ENCODE results near the gene TNFRSF11A.

TNFRSF11A gene

DNA sequence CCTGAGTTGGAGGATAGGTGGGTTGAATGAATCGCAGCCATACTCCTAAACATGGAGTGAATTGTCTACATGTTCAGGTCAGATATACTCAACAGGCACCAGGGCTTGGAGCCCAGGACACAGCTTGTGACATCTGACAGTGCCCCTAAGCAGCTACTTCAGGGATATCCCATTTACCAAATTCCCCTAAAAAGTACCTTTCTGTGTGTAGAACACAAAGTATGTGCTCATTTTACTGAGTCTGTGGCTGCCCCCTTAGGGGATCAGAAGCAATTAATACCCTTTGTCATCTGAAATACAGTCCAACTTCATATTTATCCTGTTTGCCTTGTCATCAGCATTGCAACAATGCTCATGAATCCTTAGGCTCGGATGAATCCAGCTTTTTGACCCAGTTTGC lies 20.8 kb downstream of the TNFRSF11A start:
- no peak for DNase-seq

DNA sequence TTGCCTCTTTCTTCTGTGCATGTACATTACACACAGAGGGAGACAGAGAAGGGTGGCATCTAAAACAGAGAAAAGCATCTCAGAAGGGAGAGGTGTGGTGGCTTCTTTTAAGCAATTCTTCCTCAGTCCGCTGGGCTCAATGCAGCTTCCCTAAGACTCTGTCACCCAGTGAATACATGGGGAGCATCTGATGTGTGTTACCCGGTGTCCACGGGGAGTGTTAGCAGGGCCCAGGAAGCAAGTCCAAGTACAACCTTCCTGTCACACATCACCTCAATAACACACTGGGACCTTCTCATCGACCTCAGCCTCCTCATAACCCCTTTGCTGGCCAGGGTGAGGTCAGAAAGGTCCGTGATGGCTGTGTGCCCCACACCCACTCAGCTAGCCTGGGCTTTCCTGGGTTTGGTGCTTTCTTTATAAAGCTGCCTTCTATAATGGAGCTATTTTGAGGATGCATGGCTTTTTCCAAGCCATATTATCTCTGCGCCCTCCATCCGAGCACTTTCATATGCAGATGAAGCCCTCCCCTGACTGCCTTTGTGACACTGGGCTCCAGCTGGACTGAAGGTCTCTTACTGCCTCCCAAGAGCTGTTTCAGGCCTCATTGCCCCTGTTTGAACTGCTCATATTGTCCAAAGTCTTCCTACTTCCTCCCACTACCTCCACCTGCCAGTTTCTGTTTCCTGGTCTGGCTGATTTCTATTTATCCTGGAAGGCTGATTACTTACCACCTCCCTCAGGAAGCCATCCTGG lies 21.4 kb downstream of the TNFRSF11A start:
- no peak for DNase-seq

DNA sequence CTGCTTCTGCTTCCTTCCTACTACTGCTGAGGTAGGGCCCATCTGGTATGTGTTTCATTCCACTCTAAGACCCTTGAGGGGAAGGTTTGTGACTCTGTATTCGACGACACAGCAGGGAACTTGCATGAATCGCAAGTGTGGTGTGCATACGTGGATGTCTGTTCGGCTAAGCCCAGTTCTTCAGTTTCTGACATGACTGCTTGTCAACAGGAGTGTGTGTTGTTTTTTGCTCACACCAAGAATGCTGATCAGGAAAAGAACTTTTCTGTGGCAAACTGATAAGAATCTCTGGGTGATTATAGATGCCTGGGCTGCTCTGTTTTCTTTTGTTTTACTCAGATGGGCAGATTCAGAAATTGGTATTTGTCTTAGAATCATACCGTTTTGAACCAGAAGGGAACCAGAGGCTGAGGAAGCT lies 22.0 kb downstream of the TNFRSF11A start:
- DNase-seq, result no peak

DNA sequence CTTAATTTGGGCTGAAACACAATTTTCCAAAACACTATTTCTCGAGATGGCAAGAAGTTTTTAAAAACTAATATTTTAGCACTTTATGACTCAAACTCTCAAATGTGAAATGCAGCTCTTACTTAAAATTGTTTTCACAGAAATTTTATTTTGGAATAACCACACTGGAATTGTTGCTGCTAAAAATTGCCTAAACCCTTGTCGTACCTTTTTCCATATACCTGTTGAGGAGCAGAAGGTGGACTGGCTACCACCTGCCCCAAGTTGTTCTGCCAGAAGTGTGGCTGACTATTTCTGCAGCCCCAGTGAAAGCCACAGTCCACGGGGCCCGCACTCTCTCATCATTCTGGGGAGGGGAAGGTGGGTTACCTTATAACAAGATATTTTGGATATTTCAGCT lies 23.4 kb downstream of the TNFRSF11A start:
- DNase-seq, result no peak

DNA sequence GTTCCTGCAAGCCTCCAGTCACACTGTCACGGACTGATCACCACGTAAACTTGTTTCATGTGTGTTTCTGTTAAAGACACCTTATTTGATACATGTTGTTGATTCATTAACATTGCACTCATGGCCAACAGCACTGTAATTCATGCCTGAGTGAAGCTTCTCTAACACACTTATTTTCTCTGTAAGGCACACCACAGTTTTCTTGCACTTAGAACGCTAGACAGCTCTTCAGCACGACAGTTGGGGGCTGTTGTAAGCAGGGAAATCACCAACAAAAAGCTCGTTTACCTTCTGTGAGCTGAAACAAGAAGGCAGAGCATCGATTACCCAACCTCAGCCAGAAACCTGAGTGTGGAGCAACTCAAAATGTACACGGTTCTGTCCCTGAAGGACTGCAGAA lies 28.1 kb downstream of the TNFRSF11A start:
- DNase-seq, result no peak

DNA sequence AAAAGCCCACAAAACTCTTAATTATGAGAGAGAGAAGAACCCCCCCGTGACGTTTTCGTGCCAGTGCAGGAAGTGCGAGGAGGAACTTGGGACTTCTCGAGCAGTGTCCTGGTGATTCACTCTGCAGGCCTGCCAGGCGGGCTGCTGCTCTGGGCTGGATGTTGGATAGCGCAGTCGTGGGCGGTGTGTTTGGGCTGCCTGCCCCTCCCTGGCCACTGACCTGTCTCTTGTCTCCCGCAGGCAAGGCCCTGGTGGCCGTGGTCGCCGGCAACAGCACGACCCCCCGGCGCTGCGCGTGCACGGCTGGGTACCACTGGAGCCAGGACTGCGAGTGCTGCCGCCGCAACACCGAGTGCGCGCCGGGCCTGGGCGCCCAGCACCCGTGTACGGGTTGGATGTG lies 29.0 kb downstream of the TNFRSF11A start:
- DNase-seq, result no peak

DNA sequence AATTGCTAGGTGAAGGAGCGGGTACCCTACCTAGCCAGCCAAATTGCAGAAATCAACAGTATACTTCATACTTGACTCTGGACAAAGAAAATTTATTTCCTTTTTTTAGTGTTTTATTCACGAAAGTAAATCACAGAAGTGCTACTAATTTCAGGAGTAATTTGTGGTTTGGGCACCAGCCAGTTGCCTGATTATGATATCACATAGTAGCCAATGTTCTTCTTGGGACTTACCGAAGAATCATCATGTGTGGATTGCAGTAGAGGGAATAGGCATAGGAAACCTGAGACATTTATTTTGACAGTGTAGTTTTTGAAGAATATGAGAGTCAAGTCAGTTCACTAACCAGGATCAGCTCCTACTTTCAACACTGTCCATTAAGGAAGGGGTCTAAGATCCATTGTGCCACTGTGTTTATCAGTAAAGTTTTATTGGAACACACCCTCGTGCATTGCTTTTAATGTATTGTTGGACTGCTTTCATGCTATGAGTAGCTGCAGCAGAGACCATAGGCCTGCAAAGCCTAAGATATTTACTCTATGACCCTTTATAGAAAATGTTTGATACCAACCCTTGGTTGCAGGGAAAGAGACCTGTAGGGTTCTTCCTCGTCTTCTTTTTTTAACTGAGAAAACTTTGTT lies 32.1 kb downstream of the TNFRSF11A start:
- no peak for DNase-seq

DNA sequence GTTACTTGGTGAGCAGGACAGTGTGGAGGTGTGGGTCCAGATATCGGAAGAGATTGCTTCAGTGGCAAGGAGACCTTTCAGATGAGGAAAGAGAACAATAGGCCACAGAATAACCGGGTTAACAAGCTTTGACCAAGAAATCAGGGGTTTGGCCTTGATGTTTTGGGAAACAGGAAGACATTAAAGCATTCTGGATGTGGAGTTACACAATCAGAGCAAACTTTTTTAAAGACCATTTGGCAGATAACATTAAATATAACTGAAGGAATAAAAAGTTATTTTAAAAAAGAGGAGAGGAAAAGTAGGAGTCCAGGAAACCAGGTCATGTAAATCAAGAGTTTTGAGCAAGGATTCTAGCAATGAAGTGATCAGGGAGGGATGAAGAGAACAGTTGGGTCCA lies 35.7 kb downstream of the TNFRSF11A start:
- DNase-seq, result no peak

DNA sequence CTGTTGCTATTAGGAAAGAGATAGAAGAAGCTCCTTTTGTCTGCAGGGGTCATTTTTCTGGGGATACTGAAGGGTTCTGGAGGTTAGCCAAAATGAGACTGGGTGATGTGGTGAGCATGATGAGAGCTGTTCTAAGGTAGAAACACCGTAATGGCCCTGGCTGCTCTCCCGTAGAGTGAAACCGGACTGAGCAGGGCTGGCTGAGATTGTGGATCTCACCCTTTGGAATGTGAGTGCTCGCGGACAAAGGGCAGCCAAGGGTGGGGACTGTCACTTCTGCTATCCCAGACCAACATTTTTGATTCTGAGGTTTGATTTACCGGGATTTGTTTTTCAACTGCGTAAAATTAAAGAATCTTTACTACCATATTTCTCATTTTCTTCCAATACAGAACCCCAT lies 36.2 kb downstream of the TNFRSF11A start:
- no peak for DNase-seq

DNA sequence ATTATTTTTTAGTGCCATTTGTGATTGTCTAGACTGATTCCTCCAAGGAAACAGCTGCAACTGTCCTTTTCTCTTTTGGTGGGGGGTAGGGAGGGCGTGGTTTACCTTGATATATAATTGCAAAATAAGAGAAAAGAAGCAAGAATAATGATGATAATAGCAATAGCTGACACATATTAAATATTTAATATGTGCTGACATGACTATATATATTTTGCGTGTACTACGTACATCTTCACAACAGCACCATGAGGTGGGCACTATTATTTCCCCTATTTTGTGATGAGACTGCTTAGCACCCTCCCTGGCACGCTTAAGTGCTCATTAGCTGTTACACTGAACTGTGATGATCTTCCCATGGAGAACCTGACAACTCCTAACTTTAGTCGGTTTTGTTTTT lies 39.4 kb downstream of the TNFRSF11A start:
- no peak for DNase-seq

DNA sequence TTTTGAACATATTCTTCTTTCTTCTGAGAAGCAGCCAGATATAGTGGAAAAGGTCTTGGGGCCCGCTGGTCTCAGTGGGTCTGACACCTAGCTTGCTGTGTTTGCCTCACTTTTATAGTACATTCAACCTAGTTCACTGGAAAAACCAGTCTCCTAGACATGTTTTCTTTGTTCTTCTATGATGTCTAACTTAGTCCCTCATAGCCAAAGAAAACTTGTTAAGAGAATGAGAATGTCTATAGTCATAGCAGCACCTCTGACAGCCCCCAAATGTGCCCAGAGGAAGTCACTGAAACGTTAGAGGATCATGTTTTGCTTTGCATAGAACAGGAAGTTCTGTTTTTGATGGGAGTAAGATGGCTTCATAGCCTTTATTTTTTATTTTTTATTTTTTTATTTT lies 40.3 kb downstream of the TNFRSF11A start:
- no peak for DNase-seq

DNA sequence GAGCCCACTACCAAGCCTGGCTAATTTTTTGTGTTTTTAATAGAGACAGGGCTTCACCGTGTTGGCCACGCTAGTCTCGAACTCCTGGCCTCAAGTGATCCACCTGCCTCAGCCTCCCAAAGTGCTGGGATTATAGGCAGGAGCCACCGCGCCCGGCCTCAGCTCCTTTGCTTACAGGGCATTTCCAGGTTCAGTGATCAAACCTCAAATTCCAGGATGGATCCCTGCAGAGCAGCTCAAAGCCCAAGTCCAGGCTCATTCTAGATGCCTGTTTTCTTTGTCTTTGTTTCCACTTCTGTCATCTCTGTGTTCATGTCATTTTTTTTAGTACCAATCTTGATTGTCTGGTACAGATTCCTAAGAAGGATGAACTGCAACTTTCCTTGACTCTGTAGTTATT lies 41.9 kb downstream of the TNFRSF11A start:
- no peak for DNase-seq

DNA sequence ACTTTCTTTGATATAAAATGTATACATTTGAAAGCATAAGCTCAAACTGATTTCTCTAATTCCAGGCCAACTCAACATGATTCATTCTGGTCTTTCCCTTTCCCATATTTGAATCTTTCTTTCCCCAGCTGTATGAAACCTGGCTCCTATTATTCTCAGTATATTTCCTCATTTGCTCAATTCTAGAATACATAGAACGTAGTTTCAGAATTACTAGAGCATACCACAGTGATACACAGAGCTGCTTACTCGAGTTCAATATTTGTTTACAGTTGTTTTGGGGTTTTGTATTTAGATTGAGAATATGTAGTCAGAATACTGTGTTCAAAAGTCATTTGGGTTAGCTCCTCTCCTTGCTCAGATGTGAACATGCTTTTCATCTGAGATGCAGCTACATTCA lies 43.0 kb downstream of the TNFRSF11A start:
- no peak for DNase-seq

DNA sequence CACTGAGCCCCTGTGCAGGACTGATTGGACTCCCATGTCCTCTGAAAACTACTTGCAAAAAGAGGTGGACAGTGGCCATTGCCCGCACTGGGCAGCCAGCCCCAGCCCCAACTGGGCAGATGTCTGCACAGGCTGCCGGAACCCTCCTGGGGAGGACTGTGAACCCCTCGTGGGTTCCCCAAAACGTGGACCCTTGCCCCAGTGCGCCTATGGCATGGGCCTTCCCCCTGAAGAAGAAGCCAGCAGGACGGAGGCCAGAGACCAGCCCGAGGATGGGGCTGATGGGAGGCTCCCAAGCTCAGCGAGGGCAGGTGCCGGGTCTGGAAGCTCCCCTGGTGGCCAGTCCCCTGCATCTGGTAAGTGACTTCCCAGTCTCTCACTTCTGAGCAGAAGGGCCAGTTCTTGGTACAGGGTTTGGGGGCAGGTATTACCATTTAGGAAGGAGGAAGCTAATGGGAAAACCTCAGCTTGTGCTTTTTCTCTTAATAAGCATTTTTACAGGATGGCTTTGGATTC lies 44.1 kb downstream of the TNFRSF11A start:
- no peak for DNase-seq

DNA sequence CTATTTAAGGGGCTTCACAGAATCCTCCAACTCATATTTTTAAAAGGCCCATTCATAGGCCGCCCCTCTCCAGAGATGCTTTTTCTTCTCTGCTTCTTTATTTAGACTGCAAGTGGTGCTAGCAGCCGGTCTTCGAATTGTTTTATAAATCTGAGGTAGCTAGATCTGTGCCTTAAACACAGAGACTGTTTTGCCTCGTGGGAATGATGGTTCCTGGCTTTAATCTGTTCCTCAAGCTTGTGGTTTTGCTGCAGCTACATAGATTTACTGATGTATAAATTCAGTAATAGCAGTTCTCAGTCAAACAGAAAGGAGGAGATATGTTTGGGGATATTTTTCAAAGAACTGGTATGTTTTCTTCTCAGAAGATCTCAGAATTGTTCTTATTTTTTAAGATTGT lies 45.3 kb downstream of the TNFRSF11A start:
- DNase-seq, result no peak

DNA sequence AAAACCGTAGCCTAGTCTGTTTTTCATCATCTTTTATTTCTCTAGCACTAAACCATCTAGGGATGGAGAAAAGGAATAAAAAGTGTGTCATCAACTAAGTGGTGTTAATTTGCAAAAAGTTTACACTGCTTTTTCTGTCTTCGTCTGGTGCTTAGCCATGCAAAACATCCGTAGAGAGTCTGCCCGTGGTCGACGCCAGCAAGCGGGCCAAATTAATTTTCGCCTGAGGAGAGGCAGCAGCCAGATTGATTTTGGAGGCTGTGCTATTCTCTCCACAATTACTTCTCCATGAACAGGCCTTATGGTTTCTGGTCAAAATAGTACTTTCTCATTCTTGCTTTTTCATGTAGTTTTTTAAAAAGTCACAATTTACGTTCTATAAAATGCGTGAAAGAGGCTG lies 46.3 kb downstream of the TNFRSF11A start:
- DNase-seq, result no peak

DNA sequence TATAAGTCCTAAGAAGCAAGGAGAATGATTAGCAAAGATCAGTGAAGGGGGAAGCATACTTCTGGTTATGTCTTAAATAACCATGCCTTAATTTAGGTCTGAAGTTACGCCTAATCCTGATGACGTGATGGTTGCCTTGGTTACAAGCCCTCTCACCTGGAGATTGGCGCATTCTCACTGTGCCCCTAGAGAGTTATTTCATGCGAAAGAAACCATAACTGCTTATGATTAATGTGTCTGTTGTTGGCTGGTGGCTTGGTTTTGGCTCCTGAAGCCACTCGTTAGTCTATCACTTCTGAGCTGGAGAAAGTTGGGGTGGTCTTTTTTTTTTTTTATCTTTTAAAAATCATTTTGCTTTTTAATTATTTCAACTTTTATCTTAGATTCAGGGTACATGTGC lies 47.0 kb downstream of the TNFRSF11A start:
- no peak for DNase-seq

DNA sequence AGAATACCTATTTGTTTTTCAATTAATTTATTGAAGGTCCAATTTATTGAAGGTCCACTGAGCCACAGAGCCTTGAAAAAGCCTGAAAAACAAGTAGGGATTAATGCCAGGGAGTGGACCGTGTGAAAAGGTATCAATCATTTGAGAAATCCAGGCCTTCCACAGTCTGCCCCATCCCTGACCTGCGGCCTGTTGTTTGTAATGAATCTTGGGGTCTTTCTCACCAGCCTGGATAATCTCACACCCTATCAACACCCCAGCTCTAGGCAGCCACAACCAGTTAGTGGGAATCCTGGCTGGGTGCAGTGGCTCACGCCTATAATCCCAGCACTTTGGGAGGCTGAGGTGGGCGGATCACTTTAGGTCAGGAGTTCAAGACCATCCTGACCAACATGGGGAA lies 47.8 kb downstream of the TNFRSF11A start:
- no peak for DNase-seq

DNA sequence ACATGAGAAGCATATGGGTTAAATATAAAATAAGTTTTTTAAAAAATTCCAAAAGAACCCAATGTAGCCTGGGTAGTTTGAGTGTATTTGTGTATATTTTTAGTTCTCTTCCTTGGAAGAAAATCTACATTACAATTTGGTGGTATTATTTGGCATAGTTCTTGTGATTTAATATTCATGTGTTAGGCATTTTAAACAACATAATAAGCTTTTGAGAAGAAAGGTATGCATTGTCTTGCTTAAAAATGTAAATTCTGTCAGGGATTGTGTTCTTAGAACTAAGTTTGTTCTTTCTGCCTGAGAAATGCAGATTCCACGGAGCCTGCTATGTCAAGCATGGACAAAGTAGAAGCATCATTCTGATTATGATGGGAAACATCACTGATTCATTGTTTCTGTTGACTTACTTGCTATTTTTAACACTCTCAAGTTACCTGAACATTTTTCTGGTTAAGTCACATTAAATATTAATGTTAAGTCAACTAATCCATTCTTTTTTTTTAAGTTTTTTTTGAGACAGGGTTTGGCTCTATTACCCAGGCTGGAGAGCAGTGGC lies 49.4 kb downstream of the TNFRSF11A start:
- DNase-seq, result no peak

DNA sequence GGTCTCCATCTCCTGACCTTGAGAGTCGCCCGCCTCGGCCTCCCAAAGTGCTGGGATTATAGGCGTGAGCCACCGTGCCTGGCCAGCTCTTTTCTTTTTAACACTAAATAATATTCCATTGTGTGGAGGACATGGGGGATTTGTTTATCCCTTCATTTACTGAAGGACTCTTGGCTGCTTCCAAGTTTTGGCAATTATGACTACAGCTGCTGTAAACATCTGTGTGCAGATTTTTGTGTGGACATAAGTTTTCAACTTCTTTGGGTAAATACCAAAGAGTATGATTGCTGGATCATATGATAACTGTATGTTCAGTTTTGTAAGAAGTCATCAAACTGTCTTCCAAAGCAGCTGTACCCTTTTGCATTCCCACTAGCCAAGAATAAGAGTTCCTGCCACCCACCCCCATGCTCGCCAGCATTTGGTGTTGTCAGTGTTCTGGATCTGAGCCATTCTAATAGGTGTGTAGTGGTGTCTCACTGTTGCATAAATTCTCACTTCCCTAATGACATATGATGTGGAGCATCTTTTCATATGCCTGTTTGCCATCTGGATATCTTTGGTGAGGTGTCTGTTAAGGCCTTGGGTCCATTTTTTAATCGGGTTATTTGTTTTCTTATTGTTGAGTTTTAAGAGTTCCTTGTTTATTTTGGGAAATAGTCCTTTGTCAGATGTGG lies 52.2 kb downstream of the TNFRSF11A start:
- no peak for DNase-seq

DNA sequence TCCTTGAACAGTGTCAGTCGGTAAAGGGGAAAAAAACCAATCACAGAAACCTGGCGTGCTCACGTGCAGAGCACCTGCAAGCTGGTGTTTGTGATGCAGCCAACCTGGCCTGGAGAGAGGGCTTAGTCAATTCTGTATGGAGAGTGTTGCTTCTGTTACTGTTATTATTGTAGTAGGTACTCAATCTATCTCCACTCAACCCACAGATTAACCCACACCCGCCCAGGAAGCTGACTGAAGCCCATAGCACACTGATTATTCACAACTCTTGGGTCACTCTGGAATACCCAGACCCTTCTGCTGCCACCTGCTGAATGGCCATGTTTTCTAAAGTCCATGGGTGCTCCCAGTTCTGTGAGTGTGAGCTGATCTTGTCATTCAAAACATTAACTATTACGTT lies 53.9 kb downstream of the TNFRSF11A start:
- no peak for DNase-seq

DNA sequence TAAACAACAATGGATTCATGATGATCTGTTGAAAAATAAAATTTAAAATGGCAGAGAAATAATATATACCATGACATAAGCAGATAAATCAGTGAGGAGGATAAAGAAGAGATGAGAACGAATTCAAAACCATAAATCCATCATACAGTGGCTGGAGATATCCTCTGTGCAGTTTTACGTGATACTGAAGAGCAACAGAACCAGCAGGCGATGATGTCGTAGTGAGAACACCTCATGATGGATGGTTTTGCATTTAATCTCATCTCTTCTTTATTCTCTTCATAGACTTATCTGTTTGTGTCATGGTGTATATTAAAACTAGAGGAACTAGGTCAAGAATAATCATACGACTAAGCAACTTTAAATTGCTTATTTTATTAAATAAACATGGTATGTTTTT lies 56.3 kb downstream of the TNFRSF11A start:
- no peak for DNase-seq

DNA sequence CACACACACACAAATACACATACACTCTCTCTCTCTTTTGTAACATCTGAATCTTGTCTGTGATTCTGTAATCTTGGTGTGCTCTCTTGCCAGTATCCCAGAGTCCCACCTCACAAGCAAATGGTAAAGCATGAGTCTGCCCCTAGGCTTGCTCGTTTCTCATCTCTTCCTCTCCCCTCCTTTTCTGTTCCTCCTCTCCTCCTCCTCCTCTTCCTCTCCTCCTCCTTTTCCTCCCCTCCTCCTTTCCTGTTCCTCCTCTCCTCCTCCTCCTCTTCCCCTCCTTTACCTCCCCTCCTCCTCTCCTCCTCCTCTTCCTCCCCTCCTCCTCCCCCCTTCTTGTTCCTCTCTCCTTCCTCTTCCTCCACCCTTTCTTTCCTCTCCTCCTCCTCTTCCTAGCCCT lies 59.0 kb downstream of the TNFRSF11A start:
- DNase-seq, result no peak

DNA sequence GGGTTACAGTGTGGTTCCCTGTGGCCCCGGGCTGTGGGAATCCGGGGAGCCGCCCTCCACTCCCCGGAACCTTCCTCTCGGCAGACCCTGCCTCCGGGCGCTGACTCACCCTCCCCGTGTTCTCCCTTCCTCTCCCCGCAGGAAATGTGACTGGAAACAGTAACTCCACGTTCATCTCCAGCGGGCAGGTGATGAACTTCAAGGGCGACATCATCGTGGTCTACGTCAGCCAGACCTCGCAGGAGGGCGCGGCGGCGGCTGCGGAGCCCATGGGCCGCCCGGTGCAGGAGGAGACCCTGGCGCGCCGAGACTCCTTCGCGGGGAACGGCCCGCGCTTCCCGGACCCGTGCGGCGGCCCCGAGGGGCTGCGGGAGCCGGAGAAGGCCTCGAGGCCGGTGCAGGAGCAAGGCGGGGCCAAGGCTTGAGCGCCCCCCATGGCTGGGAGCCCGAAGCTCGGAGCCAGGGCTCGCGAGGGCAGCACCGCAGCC lies 59.5 kb downstream of the TNFRSF11A start:
- DNase-seq, result no peak

Measured in activated CD8-positive, alpha-beta memory T cell treated with anti-CD3 and anti-CD28 coated beads, Interleukin-2, amount 50 U/mL, for 48 hours (primary cell).